Muscle of back (tissue), 13 donors: ENCODE measurements around the gene NDUFS2. TPM values are rescaled to one million over a fixed set of nuclear protein-coding genes. Genes with fewer than 3 reads are reported as not detected.

ENCODE experiments used
- DNase-seq, 3 donors: peaks; one replicate each; pipeline versions ENCODE4 v3.0.0 to v3.0.0-alpha.2; 2013
- long read RNA-seq, 9 donors: transcript quantifications; one replicate each; lab custom pipeline, GENCODE V29; 2026
- polyA plus RNA-seq, 10 donors: library from polyadenylated mRNA; unstranded; fragments of 120-200 nt; gene quantifications; one replicate each; pipeline ENCODE4 v1.2.1, GENCODE V29; 2013; ENCODE audit not compliant: insufficient read length in 10 of 10

Gene NDUFS2
- 100 to 1,000 TPM; 115 to 160 (median 139) TPM for polyA plus RNA-seq
- long read RNA-seq, donor 1, partial matches to known transcripts = 32 of 35 reads
- long read RNA-seq, donor 1, other reads (novel, unspliced or antisense) = 0 of 35 reads
- long read RNA-seq, donor 2, partial matches to known transcripts = 23 of 26 reads
- long read RNA-seq, donor 2, other reads (novel, unspliced or antisense) = 0 of 26 reads
- long read RNA-seq, donor 3 = 0 reads
- long read RNA-seq, donor 4, partial matches to known transcripts = 26 of 28 reads
- long read RNA-seq, donor 4, other reads (novel, unspliced or antisense) = 0 of 28 reads
- long read RNA-seq, donor 5, partial matches to known transcripts = 60 of 63 reads
- long read RNA-seq, donor 5, other reads (novel, unspliced or antisense) = 0 of 63 reads
- long read RNA-seq, donor 6, partial matches to known transcripts = 31 of 31 reads
- long read RNA-seq, donor 6, other reads (novel, unspliced or antisense) = 0 of 31 reads
- long read RNA-seq, donor 7, partial matches to known transcripts = 16 of 18 reads
- long read RNA-seq, donor 7, other reads (novel, unspliced or antisense) = 0 of 18 reads
- long read RNA-seq, donor 8, partial matches to known transcripts = 20 of 21 reads
- long read RNA-seq, donor 8, other reads (novel, unspliced or antisense) = 0 of 21 reads
- long read RNA-seq, donor 9, partial matches to known transcripts = 0 of 10 reads
- long read RNA-seq, donor 9, other reads (novel, unspliced or antisense) = 10 of 10 reads

- DNase-seq = peak; percentile 99
Measured at GRCh38 chr1:161201836-161202712, at the start of gene NDUFS2. TSS of gene NDUFS2 (plus strand) at chr1:161202367. CDS start at chr1:161202386, 19 bp downstream.

GRCh38 chr1:161153176-161153575 is 49.0 kb upstream of the NDUFS2 start:
- DNase-seq = peak in 1 of 3 donors; percentile 21

GRCh38 chr1:161153682-161154337 is 48.4 kb upstream of the NDUFS2 start, which contains the start of gene UFC1:
TSS of gene UFC1 (plus strand) at chr1:161153978. CDS start at chr1:161153998, 20 bp downstream.
- peak; percentile 88 to 97 (median 91) for DNase-seq

- DNase-seq = no peak
Measured at GRCh38 chr1:161157867-161158266, 44.3 kb upstream of the NDUFS2 start.

GRCh38 chr1:161158316-161159010 is 43.7 kb upstream of the NDUFS2 start:
- DNase-seq = no peak

GRCh38 chr1:161159087-161159912 is 42.9 kb upstream of the NDUFS2 start, which contains the start of gene USP21:
TSS of gene USP21 (plus strand) at chr1:161159500. CDS start at chr1:161160641, 1,141 bp downstream.
- DNase-seq = peak; percentile 92 to 97 (median 95)

GRCh38 chr1:161159913-161160243 is 42.3 kb upstream of the NDUFS2 start:
- no peak for DNase-seq

- no peak for DNase-seq
Measured at GRCh38 chr1:161160671-161161145, 41.5 kb upstream of the NDUFS2 start.

GRCh38 chr1:161161652-161162051 is 40.5 kb upstream of the NDUFS2 start:
- no peak for DNase-seq

- DNase-seq = no peak
Measured at GRCh38 chr1:161162052-161162451, 40.1 kb upstream of the NDUFS2 start.

- no peak for DNase-seq
Measured at GRCh38 chr1:161162806-161163205, 39.4 kb upstream of the NDUFS2 start.

- no peak for DNase-seq
Measured at GRCh38 chr1:161163793-161164192, 38.4 kb upstream of the NDUFS2 start.

GRCh38 chr1:161164901-161165610 is 37.1 kb upstream of the NDUFS2 start:
- no peak for DNase-seq

- peak; percentile 97 to 99 (median 98) for DNase-seq
Measured at GRCh38 chr1:161165742-161166668, 36.2 kb upstream of the NDUFS2 start, which contains the start of gene PPOX. TSS of gene PPOX (plus strand) at chr1:161166426. CDS start at chr1:161166848, 422 bp downstream.

GRCh38 chr1:161166669-161167548 is 35.3 kb upstream of the NDUFS2 start:
- peak in 1 of 3 donors; percentile 55 for DNase-seq

- DNase-seq = no peak
Measured at GRCh38 chr1:161168906-161169305, 33.3 kb upstream of the NDUFS2 start.
